OCI-LY1 (cell line): ENCODE results near the gene MAPRE3.

Experiments used
- H2AFZ ChIP-seq: fragments of 200-600 bp; sonication (generic), shearing (Covaris generic); 2 replicates; pipeline ENCODE4 v1.6.0; 2014; ENCODE audit warnings: antibody characterized with exemption, mild to moderate bottlenecking, low read length
- H3F3A ChIP-seq: fragments of 200-600 bp; sonication (generic), shearing (Covaris generic); 2 replicates; pipeline ENCODE4 v1.6.0; 2014; ENCODE audit warnings: mild to moderate bottlenecking, antibody characterized with exemption, low read length, moderate library complexity; ENCODE audit not compliant: insufficient read depth
- H3K27ac ChIP-seq: fragments of 200-600 bp; sonication (generic); 2 replicates; pipeline ENCODE4 v1.5.1; 2014; ENCODE audit warnings: low read length, mixed run types, mild to moderate bottlenecking, low read depth; ENCODE audit not compliant: poor library complexity, severe bottlenecking
- H3K27me3 ChIP-seq: fragments of 200-600 bp; sonication (generic); 2 replicates; pipeline ENCODE4 v1.6.0; 2014; ENCODE audit warnings: antibody characterized with exemption, mild to moderate bottlenecking, low read length, moderate library complexity; ENCODE audit not compliant: insufficient read depth
- H3K36me3 ChIP-seq: fragments of 200-600 bp; sonication (generic); 2 replicates; pipeline ENCODE4 v1.6.1; 2014; ENCODE audit warnings: mild to moderate bottlenecking, antibody characterized with exemption, low read length, moderate library complexity, mixed read lengths; ENCODE audit not compliant: insufficient read depth
- H3K4me1 ChIP-seq: fragments of 200-600 bp; sonication (generic); 2 replicates; pipeline ENCODE4 v1.5.1; 2014; ENCODE audit warnings: mild to moderate bottlenecking, low read length, moderate library complexity; ENCODE audit not compliant: insufficient read depth, severe bottlenecking
- H3K4me2 ChIP-seq: fragments of 200-600 bp; sonication (generic), shearing (Covaris generic); 2 replicates; pipeline ENCODE4 v1.6.1; 2014; ENCODE audit warnings: low read length
- H3K4me3 ChIP-seq: fragments of 200-600 bp; sonication (generic); 2 replicates; pipeline ENCODE4 v1.5.1; 2014; ENCODE audit warnings: low read length, low read depth, mild to moderate bottlenecking, mixed read lengths; ENCODE audit not compliant: poor library complexity, severe bottlenecking
- H3K79me2 ChIP-seq: fragments of 200-600 bp; shearing (Covaris generic); 2 replicates; pipeline ENCODE4 v1.6.1; 2016; ENCODE audit warnings: mixed run types, low read length, mixed read lengths; ENCODE audit not compliant: insufficient read depth
- H3K9ac ChIP-seq: fragments of 200-600 bp; sonication (generic), shearing (Covaris generic); 2 replicates; pipeline ENCODE4 v1.6.1; 2014; ENCODE audit warnings: mild to moderate bottlenecking, low read length, mixed read lengths
- H3K9me2 ChIP-seq: fragments of 200-600 bp; sonication (generic), shearing (Covaris generic); 2 replicates; pipeline ENCODE4 v1.6.1; 2014; ENCODE audit warnings: low read depth, mild to moderate bottlenecking, low read length, mixed read lengths
- H3K9me3 ChIP-seq: fragments of 200-600 bp; shearing (Covaris generic); 2 replicates; pipeline ENCODE4 v1.6.1; 2014; ENCODE audit warnings: low read length, mixed read lengths
- H4K20me1 ChIP-seq: fragments of 200-600 bp; sonication (generic), shearing (Covaris generic); 2 replicates; pipeline ENCODE4 v1.6.0; 2016; ENCODE audit warnings: mild to moderate bottlenecking, low read length; ENCODE audit not compliant: insufficient read depth
- EZH2 ChIP-seq: fragments of 200-600 bp; sonication (generic), shearing (Covaris generic); IDR thresholded peaks from 2 replicates; pipeline ENCODE4 v1.8.0; 2017; ENCODE audit warnings: borderline replicate concordance, mixed run types, mild to moderate bottlenecking, antibody characterized with exemption, low read length, moderate library complexity, mixed read lengths
- TF ChIP-seq, protein P1 (sequence below): fragments of 200-600 bp; sonication (generic), shearing (Covaris generic); IDR thresholded peaks from 2 replicates; pipeline ENCODE4 v1.5.1; 2017; ENCODE audit warnings: mild to moderate bottlenecking, antibody characterized with exemption, low read length, moderate library complexity, mixed read lengths

MAPRE3 gene

DNA sequence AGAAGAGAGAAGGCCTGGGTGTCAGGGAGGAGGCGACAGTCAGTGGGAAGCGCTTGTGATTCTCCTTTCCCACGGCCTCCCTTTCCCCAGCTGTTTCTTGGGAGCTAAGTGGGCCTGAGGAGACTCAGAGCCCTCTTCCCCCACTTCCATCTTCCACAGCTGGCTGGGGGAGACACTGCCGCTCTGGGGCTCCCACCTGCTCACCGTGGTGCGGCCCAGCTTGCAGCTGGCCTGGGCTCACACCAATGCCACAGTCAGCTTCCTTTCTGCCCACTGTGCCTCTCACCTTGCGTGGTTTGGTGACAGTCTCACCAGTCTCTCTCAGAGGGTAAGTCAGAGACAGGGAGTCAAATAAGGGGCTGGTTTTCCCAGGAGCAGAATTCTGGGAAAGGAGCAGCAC lies 69.4 kb downstream of the MAPRE3 start:
- TF ChIP-seq, protein P1, sequence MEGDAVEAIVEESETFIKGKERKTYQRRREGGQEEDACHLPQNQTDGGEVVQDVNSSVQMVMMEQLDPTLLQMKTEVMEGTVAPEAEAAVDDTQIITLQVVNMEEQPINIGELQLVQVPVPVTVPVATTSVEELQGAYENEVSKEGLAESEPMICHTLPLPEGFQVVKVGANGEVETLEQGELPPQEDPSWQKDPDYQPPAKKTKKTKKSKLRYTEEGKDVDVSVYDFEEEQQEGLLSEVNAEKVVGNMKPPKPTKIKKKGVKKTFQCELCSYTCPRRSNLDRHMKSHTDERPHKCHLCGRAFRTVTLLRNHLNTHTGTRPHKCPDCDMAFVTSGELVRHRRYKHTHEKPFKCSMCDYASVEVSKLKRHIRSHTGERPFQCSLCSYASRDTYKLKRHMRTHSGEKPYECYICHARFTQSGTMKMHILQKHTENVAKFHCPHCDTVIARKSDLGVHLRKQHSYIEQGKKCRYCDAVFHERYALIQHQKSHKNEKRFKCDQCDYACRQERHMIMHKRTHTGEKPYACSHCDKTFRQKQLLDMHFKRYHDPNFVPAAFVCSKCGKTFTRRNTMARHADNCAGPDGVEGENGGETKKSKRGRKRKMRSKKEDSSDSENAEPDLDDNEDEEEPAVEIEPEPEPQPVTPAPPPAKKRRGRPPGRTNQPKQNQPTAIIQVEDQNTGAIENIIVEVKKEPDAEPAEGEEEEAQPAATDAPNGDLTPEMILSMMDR, result no peak
- no peak for TF ChIP-seq EZH2
- H3K4me2 ChIP-seq, result no peak overlapping the region
- no peaks in the 10 kb centered on the region for H3F3A ChIP-seq
- no peak overlapping the region for H3K4me3 ChIP-seq
- H3K9me3 ChIP-seq, result no peaks in the 10 kb centered on the region
- no peaks in the 10 kb centered on the region for H3K27me3 ChIP-seq
- H3K27ac ChIP-seq, result no peak overlapping the region
- H3K9ac ChIP-seq, result no peak overlapping the region
- H2AFZ ChIP-seq, result no peak overlapping the region
- no peaks in the 10 kb centered on the region for H4K20me1 ChIP-seq
- peaks cover 12% of the 10 kb centered on the region for H3K4me1 ChIP-seq
- peaks cover 79% of the 10 kb centered on the region for H3K36me3 ChIP-seq
- no peaks in the 10 kb centered on the region for H3K79me2 ChIP-seq
- no peaks in the 10 kb centered on the region for H3K9me2 ChIP-seq

DNA sequence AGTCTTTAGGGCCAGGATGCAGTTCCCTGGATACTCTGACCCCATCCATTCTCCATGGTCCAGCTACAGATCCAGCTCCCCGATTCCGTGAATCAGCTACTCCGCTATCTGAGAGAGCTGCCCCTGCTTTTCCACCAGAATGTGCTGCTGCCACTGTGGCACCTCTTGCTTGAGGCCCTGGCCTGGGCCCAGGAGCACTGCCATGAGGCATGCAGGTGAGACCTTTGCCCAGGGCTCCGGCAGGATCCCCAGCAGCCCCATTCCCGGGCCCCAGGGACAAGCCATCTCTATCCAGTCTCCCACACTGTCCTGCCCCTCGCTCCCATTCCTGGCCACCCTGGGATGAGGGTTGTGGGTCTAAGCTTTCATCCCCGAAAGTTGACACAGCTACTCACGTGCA lies 69.8 kb downstream of the MAPRE3 start:
- Histone ChIP-seq H3K36me3 (peaks cover 75% of the 10 kb centered on the region), H3K4me2 (no peak overlapping the region)

DNA sequence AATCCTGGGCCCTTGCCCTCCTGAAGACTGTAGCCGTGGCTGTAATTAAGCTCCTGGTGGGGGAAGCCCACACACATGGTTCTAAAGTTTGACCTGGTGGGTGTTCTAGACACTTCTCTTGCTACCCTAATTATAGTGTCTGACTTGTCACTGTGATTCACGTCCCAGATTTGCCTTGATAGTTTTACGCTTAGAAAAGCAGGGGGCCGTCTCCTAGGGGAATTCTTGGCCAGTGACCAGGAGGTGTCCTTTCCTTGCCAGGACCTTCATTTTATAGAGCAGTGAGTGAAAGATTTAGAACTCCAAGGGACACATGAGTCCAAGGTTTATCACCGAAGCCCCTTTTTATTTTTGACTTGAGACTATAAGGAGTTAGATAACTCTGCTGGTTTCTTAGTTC lies 71.3 kb downstream of the MAPRE3 start:
- TF ChIP-seq, protein P1, result no peak
- TF ChIP-seq EZH2, result no peak
- Histone ChIP-seq H3K4me3 (no peak overlapping the region), H3K36me3 (peaks cover 60% of the 10 kb centered on the region), H3K9ac (no peak overlapping the region), H3K9me3 (no peaks in the 10 kb centered on the region), H3K79me2 (no peaks in the 10 kb centered on the region), H3K9me2 (no peaks in the 10 kb centered on the region), H2AFZ (no peak overlapping the region), H3K27me3 (no peaks in the 10 kb centered on the region), H3K4me2 (no peak overlapping the region), H4K20me1 (no peaks in the 10 kb centered on the region), H3F3A (no peaks in the 10 kb centered on the region), H3K27ac (peak overlapping the region; percentile 45), H3K4me1 (peaks cover 12% of the 10 kb centered on the region)

More for the DNA sequence above, 69.8 kb downstream of the MAPRE3 start:
- Histone ChIP-seq H4K20me1 (no peaks in the 10 kb centered on the region), H3K4me1 (peaks cover 12% of the 10 kb centered on the region), H3K9ac (no peak overlapping the region), H3K9me3 (no peaks in the 10 kb centered on the region), H3K27ac (no peak overlapping the region), H3K27me3 (no peaks in the 10 kb centered on the region), H3K79me2 (no peaks in the 10 kb centered on the region), H3K9me2 (no peaks in the 10 kb centered on the region), H2AFZ (no peak overlapping the region), H3F3A (no peaks in the 10 kb centered on the region), H3K4me3 (no peak overlapping the region)
- TF ChIP-seq EZH2, result no peak
- TF ChIP-seq, protein P1, result no peak
